GM12892 (cell line): Measurements from ENCODE around the gene MAOA.

Experiments
- POLR2A ChIP-seq: IDR thresholded peaks from 2 replicates; pipeline ENCODE4 v1.6.1; 2011; ENCODE audit warnings: low read depth, low read length, control low read depth
- POLR2AphosphoS5 ChIP-seq: IDR thresholded peaks from 2 replicates; pipeline ENCODE4 v1.6.1; 2011; ENCODE audit warnings: low read depth, low read length, control low read depth

DNA sequence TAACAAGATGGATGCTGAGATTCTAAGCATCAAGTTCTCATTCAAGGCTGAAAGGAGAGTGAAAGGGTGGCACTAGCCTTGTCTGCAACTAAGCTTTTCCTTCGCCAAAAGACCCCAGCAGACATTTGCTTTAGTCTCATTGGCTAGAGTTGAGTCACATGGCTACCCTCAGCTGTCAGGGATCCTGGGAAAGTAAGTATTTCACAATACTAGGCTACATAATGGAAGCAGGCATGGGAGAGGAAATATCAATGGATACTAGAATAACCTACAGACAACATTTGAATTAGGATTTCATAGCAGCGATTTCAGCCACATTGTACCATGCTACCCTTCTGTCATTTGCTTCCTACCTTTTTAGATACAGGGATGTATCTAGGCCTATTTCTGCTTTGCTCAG is 29.1 kb downstream of the MAOA start:
- no peak for TF ChIP-seq POLR2AphosphoS5
- TF ChIP-seq POLR2A: no peak
